DOHH2 (cell line): ENCODE data around the gene OLFM2.
"Not testable (repeated sequence)": the region's sequence is repeated elsewhere in the genome, so short reads cannot be mapped to it uniquely, and the experiment has no call there.

Source experiments
- H3F3A ChIP-seq: fragments of 200-600 bp; sonication (generic), shearing (Covaris generic); 2 replicates; pipeline ENCODE4 v1.6.0; 2016; ENCODE audit warnings: antibody characterized with exemption, mild to moderate bottlenecking; ENCODE audit not compliant: control insufficient read depth, insufficient read depth
- H3K27ac ChIP-seq: fragments of 200-600 bp; sonication (generic); 2 replicates; pipeline ENCODE4 v1.5.1; 2014; ENCODE audit warnings: low read depth, mild to moderate bottlenecking, low read length, moderate library complexity
- H3K27me3 ChIP-seq: fragments of 200-600 bp; sonication (generic); 2 replicates; pipeline ENCODE4 v1.6.1; 2014; ENCODE audit warnings: mild to moderate bottlenecking, low read length, mixed read lengths; ENCODE audit not compliant: control insufficient read depth
- H3K36me3 ChIP-seq: fragments of 200-600 bp; sonication (generic); 2 replicates; pipeline ENCODE4 v1.6.1; 2014; ENCODE audit warnings: mild to moderate bottlenecking, low read length, moderate library complexity, mixed read lengths; ENCODE audit not compliant: control insufficient read depth
- H3K4me1 ChIP-seq: fragments of 200-600 bp; sonication (generic); 2 replicates; pipeline ENCODE4 v1.6.1; 2014; ENCODE audit warnings: mild to moderate bottlenecking, low read length, mixed read lengths; ENCODE audit not compliant: control insufficient read depth
- H3K4me2 ChIP-seq: fragments of 200-600 bp; sonication (generic); 2 replicates; pipeline ENCODE4 v1.6.0; 2014; ENCODE audit warnings: mild to moderate bottlenecking, low read length, moderate library complexity
- H3K4me3 ChIP-seq: fragments of 200-600 bp; sonication (generic); 2 replicates; pipeline ENCODE4 v1.5.1; 2014; ENCODE audit warnings: mild to moderate bottlenecking, low read length, mixed read lengths
- H3K79me2 ChIP-seq: fragments of 200-600 bp; sonication (generic); 2 replicates; pipeline ENCODE4 v1.6.1; 2014; ENCODE audit warnings: mild to moderate bottlenecking, low read length, mixed read lengths; ENCODE audit not compliant: control insufficient read depth
- H3K9me2 ChIP-seq: fragments of 200-600 bp; sonication (generic); replicated peaks from 2 replicates; pipeline ENCODE4 v1.6.1; 2014; ENCODE audit warnings: mild to moderate bottlenecking, low read length, mixed read lengths; ENCODE audit not compliant: control insufficient read depth
- H3K9me3 ChIP-seq: fragments of 200-600 bp; sonication (generic); 2 replicates; pipeline ENCODE4 v1.6.1; 2014; ENCODE audit warnings: antibody characterized with exemption, low read length, mixed read lengths; ENCODE audit not compliant: control insufficient read depth, insufficient read depth
- H4K20me1 ChIP-seq: fragments of 200-600 bp; sonication (generic); 2 replicates; pipeline ENCODE4 v1.6.0; 2014; ENCODE audit warnings: low read depth, mild to moderate bottlenecking, antibody characterized with exemption, low read length, moderate library complexity; ENCODE audit not compliant: control insufficient read depth, insufficient read depth
- EZH2phosphoT487 ChIP-seq: fragments of 200-600 bp; sonication (generic); IDR thresholded peaks from 2 replicates; pipeline ENCODE4 v1.6.1; 2017; ENCODE audit warnings: borderline replicate concordance, mild to moderate bottlenecking, antibody characterized with exemption, low read length, moderate library complexity, mixed read lengths
- TF ChIP-seq, protein P1 (sequence below): fragments of 200-600 bp; sonication (generic); IDR thresholded peaks from one replicate; pipeline ENCODE4 v1.5.1; 2014; ENCODE audit warnings: antibody characterized with exemption, mild to moderate bottlenecking, low read depth, low read length; ENCODE audit not compliant: poor library complexity, severe bottlenecking

The OLFM2 gene

DNA sequence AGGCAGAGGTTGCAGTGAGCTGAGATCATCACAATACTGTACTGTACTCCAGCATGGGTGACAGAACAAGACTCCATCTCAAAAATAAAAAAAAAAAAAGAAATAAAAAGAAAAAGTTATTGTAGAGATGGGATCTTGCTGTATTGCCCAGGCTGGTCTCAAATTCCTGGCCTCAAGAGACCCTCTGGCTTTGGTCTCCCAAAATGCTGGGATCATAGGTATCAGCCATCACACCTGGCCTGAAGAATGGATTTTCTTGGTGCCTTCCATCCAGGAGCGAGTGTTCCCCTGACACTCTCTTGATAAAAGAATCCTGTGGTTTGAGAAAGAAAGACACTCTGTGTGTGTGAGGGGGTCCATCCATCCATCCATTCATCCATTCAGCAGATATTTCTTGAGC lies 4.7 kb downstream of the OLFM2 start:
- Histone ChIP-seq H3K4me2 (no peak overlapping the region), H3K9me3 (no peaks in the 10 kb centered on the region), H3K79me2 (no peaks in the 10 kb centered on the region), H3F3A (no peaks in the 10 kb centered on the region), H3K9me2 (no peaks in the 10 kb centered on the region), H3K4me3 (no peak overlapping the region), H3K27ac (no peak overlapping the region), H3K36me3 (no peaks in the 10 kb centered on the region), H4K20me1 (no peaks in the 10 kb centered on the region), H3K4me1 (no peaks in the 10 kb centered on the region), H3K27me3 (peaks cover 17% of the 10 kb centered on the region)
- TF ChIP-seq, protein P1, sequence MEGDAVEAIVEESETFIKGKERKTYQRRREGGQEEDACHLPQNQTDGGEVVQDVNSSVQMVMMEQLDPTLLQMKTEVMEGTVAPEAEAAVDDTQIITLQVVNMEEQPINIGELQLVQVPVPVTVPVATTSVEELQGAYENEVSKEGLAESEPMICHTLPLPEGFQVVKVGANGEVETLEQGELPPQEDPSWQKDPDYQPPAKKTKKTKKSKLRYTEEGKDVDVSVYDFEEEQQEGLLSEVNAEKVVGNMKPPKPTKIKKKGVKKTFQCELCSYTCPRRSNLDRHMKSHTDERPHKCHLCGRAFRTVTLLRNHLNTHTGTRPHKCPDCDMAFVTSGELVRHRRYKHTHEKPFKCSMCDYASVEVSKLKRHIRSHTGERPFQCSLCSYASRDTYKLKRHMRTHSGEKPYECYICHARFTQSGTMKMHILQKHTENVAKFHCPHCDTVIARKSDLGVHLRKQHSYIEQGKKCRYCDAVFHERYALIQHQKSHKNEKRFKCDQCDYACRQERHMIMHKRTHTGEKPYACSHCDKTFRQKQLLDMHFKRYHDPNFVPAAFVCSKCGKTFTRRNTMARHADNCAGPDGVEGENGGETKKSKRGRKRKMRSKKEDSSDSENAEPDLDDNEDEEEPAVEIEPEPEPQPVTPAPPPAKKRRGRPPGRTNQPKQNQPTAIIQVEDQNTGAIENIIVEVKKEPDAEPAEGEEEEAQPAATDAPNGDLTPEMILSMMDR: no peak
- no peak for TF ChIP-seq EZH2phosphoT487

DNA sequence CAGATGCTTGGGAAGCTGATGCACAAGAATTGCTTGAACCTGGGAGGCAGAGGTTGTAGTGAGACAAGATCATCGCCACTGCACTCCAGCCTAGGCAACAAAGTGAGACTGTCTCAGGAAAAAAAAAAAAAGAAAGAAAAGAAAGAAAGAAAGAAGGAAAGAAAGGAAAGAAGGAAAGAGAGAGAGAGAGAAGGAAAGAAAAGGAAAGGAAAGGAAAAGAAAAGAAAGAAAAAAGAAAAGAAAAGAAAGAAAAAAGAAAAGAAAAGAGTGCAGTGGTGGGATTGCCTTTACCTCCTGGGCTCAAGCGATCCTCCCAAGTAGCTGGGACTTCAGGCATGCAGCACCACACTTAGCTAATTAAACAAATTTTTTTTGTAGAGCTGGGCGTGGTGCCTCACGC lies 12.9 kb downstream of the OLFM2 start:
- Histone ChIP-seq H3K9me2 (no peaks in the 10 kb centered on the region), H3K4me1 (no peaks in the 10 kb centered on the region), H4K20me1 (no peaks in the 10 kb centered on the region), H3K27ac (no peak overlapping the region), H3K79me2 (no peaks in the 10 kb centered on the region), H3K27me3 (no peaks in the 10 kb centered on the region; the same call in 1 of the 2 replicates), H3K4me3 (no peak overlapping the region), H3K4me2 (no peak overlapping the region), H3K36me3 (no peaks in the 10 kb centered on the region), H3F3A (no peaks in the 10 kb centered on the region), H3K9me3 (no peaks in the 10 kb centered on the region)
- no peak for TF ChIP-seq EZH2phosphoT487
- TF ChIP-seq, protein P1: no peak

DNA sequence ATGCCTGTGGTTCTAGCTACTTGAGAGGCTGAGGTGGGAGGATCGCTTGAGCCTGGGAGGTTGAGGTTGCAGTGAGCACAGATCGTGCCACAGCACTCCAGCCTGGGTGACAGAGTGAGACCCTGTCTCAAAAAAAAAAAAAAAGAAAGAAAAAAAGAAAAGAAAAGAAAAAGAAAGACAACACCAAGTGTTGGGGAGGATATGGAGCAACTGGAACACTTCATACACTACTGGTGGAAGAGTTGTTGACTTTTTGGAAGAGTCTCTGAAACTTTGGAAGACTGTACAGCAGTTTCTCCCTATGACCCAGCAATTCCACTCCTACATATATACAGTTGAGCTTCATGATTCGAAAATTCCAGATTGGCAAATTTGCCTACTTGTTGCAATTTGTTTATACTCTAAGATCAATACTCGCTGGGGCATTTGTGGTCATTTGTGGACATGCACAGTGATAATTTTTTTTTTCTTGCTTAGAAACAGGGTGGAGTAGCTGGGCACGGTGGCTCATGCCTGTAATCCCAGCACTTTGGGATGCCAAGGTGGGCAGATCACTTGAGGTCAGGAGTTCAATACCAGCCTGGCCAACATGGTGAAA lies 13.4 kb downstream of the OLFM2 start:
- H3K79me2 ChIP-seq, H3K36me3 ChIP-seq, H3K4me2 ChIP-seq, H3K27ac ChIP-seq, H3K4me3 ChIP-seq, H3K9me3 ChIP-seq, H4K20me1 ChIP-seq, H3K9me2 ChIP-seq, H3F3A ChIP-seq, H3K27me3 ChIP-seq, H3K4me1 ChIP-seq: not testable (repeated sequence)

DNA sequence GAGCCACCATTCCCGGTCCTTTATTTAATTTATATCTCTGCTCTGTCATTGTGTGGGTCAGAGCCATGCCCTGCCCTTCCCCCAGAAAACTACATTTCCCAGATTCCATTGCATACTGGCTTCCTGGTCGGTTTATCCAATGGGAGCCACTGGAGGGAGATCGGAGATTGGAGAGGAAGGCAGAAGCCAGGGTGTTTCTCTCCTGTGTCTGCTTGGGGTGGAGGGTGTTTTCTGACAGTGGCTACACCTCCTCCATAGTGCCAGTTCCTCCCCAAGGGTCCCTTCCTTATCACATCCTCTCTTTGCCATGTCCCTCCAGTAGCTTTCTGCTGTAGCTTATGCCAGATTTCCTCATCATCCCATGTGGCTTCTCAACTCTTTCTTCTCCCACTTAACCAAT lies 19.0 kb downstream of the OLFM2 start:
- H3K79me2 ChIP-seq: no peaks in the 10 kb centered on the region
- H3K9me2 ChIP-seq: no peaks in the 10 kb centered on the region
- no peaks in the 10 kb centered on the region for H3K9me3 ChIP-seq
- no peak overlapping the region for H3K27ac ChIP-seq
- H3K27me3 ChIP-seq: peaks cover 3% of the 10 kb centered on the region; the same call in 1 of the 2 replicates
- no peak for TF ChIP-seq EZH2phosphoT487
- TF ChIP-seq, protein P1: no peak
- H3F3A ChIP-seq: no peaks in the 10 kb centered on the region
- no peaks in the 10 kb centered on the region for H3K36me3 ChIP-seq
- peaks cover 6% of the 10 kb centered on the region; the same call in 1 of the 2 replicates for H3K4me1 ChIP-seq
- no peaks in the 10 kb centered on the region for H4K20me1 ChIP-seq
- peak overlapping the region; percentile 30; the same call in 1 of the 2 replicates for H3K4me2 ChIP-seq
- H3K4me3 ChIP-seq: no peak overlapping the region
